GM12875 (cell line): ENCODE data around the gene SOX12.

Experiments
- H3K4me3 ChIP-seq: one replicate; pipeline ENCODE4 v1.5.1; 2011; ENCODE audit warnings: low read depth, low read length, control low read depth
- CTCF ChIP-seq: IDR thresholded peaks from 2 replicates; pipeline ENCODE4 v1.5.1; 2011; ENCODE audit warnings: low read depth, mild to moderate bottlenecking, control low read depth, inconsistent platforms, low read length, moderate library complexity, borderline replicate concordance; ENCODE audit not compliant: insufficient read depth

The SOX12 gene

GRCh38 chr20:346033-346639 lies 20.8 kb downstream of the SOX12 start:
- peak overlapping the region; percentile 52 for H3K4me3 ChIP-seq
- no peak for TF ChIP-seq CTCF

- no peak for TF ChIP-seq CTCF
- peak within 1 kb of the TSS; percentile 52 for H3K4me3 ChIP-seq
Measured at GRCh38 chr20:346640-347316, 21.4 kb downstream of the SOX12 start, which contains the start of gene NRSN2. Gene NRSN2 (plus strand): TSS chr20:347111. CDS start chr20:349644, 2,533 bp downstream.

- H3K4me3 ChIP-seq = peak overlapping the region; percentile 52
- TF ChIP-seq CTCF = no peak
Measured at GRCh38 chr20:347317-347639, 21.9 kb downstream of the SOX12 start.

GRCh38 chr20:347640-348484 lies 22.5 kb downstream of the SOX12 start:
- peak overlapping the region; percentile 52 for H3K4me3 ChIP-seq

GRCh38 chr20:348972-349841 lies 23.9 kb downstream of the SOX12 start:
- H3K4me3 ChIP-seq = no peak overlapping the region
- no peak for TF ChIP-seq CTCF

More at GRCh38 chr20:347640-348484, 22.5 kb downstream of the SOX12 start:
- TF ChIP-seq CTCF = no peak

GRCh38 chr20:353166-353565 lies 27.8 kb downstream of the SOX12 start:
- TF ChIP-seq CTCF = no peak
- no peak overlapping the region for H3K4me3 ChIP-seq
